Astrocyte (in vitro differentiated cells and primary cell): ENCODE data around the gene TRIP4. TPM values are rescaled to one million over a fixed set of nuclear protein-coding genes. Genes with fewer than 3 reads are reported as not detected.

Experiments used
- DNase-seq: peaks from one replicate; pipeline ENCODE4 v3.0.0-alpha.2; 2010; ENCODE audit warnings: low read depth
- FAIRE-seq: peaks from 2 replicates; lab custom pipeline; 2011; peaks lifted over from hg19 to GRCh38; lab: Jason Lieb, UNC
- H2AFZ ChIP-seq: 2 replicates; pipeline ENCODE4 v1.6.0; 2012; ENCODE audit warnings: low read depth, low read length, inconsistent platforms
- H3K27ac ChIP-seq: 2 replicates; pipeline ENCODE4 v1.5.1; 2011; ENCODE audit warnings: low read depth, low read length, inconsistent platforms
- H3K27me3 ChIP-seq: 2 replicates; pipeline ENCODE4 v1.6.0; 2011; ENCODE audit warnings: low read length, inconsistent platforms; ENCODE audit not compliant: insufficient read depth
- H3K36me3 ChIP-seq: 2 replicates; pipeline ENCODE4 v1.5.1; 2011; ENCODE audit warnings: low read length, inconsistent platforms; ENCODE audit not compliant: insufficient read depth
- H3K4me1 ChIP-seq: 2 replicates; pipeline ENCODE4 v1.5.1; 2011; ENCODE audit warnings: low read length, inconsistent platforms; ENCODE audit not compliant: insufficient read depth
- H3K4me2 ChIP-seq: 2 replicates; pipeline ENCODE4 v1.6.0; 2012; ENCODE audit warnings: low read length, inconsistent platforms
- H3K4me3 ChIP-seq: 2 replicates; pipeline ENCODE4 v1.5.1; 2011; ENCODE audit warnings: low read depth, mild to moderate bottlenecking, low read length, inconsistent platforms; ENCODE audit not compliant: insufficient read depth
- H3K79me2 ChIP-seq: 2 replicates; pipeline ENCODE4 v1.6.0; 2012; ENCODE audit warnings: mild to moderate bottlenecking, low read length, inconsistent platforms; ENCODE audit not compliant: insufficient read depth
- H3K9ac ChIP-seq: 2 replicates; pipeline ENCODE4 v1.6.0; 2012; ENCODE audit warnings: mild to moderate bottlenecking, low read length, inconsistent platforms
- H3K9me3 ChIP-seq: 2 replicates; pipeline ENCODE4 v1.5.1; 2012; ENCODE audit warnings: low read depth, mild to moderate bottlenecking, low read length, inconsistent platforms; ENCODE audit not compliant: insufficient read depth
- H4K20me1 ChIP-seq: 2 replicates; pipeline ENCODE4 v1.6.0; 2012; ENCODE audit warnings: low read length, inconsistent platforms; ENCODE audit not compliant: insufficient read depth
- H3K27ac Mint-ChIP-seq: one replicate; pipeline ENCODE4 v1.8.0; 2021; ENCODE audit warnings: mild to moderate bottlenecking, mixed read lengths; ENCODE audit not compliant: unreplicated experiment
- H3K27me3 Mint-ChIP-seq: one replicate; pipeline ENCODE4 v1.8.0; 2021; ENCODE audit warnings: low read depth, mixed read lengths; ENCODE audit not compliant: unreplicated experiment
- H3K36me3 Mint-ChIP-seq: one replicate; pipeline ENCODE4 v1.8.0; 2021; ENCODE audit warnings: low read depth, mixed read lengths; ENCODE audit not compliant: unreplicated experiment
- H3K4me1 Mint-ChIP-seq: one replicate; pipeline ENCODE4 v1.8.0; 2021; ENCODE audit warnings: low read depth, mixed read lengths; ENCODE audit not compliant: unreplicated experiment
- H3K4me3 Mint-ChIP-seq: one replicate; pipeline ENCODE4 v1.8.0; 2021; ENCODE audit warnings: mild to moderate bottlenecking, moderate library complexity, mixed read lengths; ENCODE audit not compliant: unreplicated experiment
- H3K9me3 Mint-ChIP-seq: one replicate; pipeline ENCODE4 v1.8.0; 2021; ENCODE audit warnings: mild to moderate bottlenecking, mixed read lengths; ENCODE audit not compliant: unreplicated experiment
- EZH2 ChIP-seq: IDR thresholded peaks from 2 replicates; pipeline ENCODE4 v1.6.1; 2012; ENCODE audit warnings: mild to moderate bottlenecking, low read length, inconsistent platforms; ENCODE audit not compliant: insufficient read depth
- total RNA-seq: library from RNA; stranded (reverse); gene quantifications from 2 replicates; pipeline ENCODE4 v1.2.1, GENCODE V29; 2021
- TF ChIP-seq, protein P1 (sequence below): IDR thresholded peaks from 2 replicates; pipeline ENCODE4 v1.5.1; 2011; ENCODE audit warnings: low read depth, mild to moderate bottlenecking, inconsistent platforms, low read length, moderate library complexity; ENCODE audit not compliant: insufficient read depth

TRIP4 gene
- total RNA-seq, 1 donor from 2014 or later, result 40.7 TPM

DNA sequence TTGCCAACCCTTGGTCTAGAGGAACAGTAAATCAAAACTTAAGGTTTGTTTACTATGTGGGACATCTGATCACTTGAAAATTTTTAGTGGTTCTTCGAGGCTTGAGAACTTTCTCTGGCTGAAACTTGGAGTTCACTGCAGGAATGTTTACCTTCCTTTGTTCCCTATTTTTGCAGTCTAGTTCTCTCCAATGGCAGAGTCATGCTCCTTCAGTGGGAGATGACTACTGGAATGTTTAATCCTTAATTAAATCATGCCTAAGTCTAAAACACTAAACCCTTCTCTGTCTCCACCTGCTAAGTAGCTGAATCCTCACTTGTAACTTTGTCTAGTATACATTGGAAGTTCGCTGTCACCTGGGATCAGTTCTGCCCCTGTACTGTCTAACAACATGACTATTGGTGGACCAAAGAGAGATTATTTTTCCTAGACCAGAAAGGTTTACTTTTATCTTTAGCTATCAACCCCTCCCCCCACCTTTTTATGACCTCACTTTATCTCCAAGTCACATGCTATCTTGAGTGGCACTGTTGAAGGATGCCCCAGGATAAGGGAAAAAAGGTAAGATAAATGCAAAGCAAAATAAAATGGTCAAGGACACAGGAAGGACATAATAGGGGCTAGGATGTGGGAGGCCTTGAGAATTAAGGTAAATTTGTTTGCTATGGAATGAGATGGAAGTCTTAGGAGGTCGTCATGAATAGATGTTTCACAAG is 71.6 kb downstream of the TRIP4 start:
- Mint-ChIP-seq H3K4me3 (peak overlapping the region; percentile 80), H3K36me3 (peaks cover 2% of the 10 kb centered on the region), H3K4me1 (peaks cover 28% of the 10 kb centered on the region), H3K27ac (no peak overlapping the region), H3K9me3 (no peaks in the 10 kb centered on the region), H3K27me3 (no peaks in the 10 kb centered on the region)
- Histone ChIP-seq H3K4me1 (peaks cover 26% of the 10 kb centered on the region), H3K4me3 (no peak overlapping the region), H3K4me2 (no peak overlapping the region), H3K27ac (no peak overlapping the region), H4K20me1 (peaks cover 29% of the 10 kb centered on the region), H3K27me3 (no peaks in the 10 kb centered on the region), H3K9ac (no peak overlapping the region), H3K36me3 (peaks cover 13% of the 10 kb centered on the region), H3K9me3 (no peaks in the 10 kb centered on the region), H3K79me2 (peaks cover 33% of the 10 kb centered on the region), H2AFZ (no peak overlapping the region)
- FAIRE-seq (no peak), DNase-seq (no peak)
- TF ChIP-seq EZH2, result no peak
- TF ChIP-seq, protein P1, sequence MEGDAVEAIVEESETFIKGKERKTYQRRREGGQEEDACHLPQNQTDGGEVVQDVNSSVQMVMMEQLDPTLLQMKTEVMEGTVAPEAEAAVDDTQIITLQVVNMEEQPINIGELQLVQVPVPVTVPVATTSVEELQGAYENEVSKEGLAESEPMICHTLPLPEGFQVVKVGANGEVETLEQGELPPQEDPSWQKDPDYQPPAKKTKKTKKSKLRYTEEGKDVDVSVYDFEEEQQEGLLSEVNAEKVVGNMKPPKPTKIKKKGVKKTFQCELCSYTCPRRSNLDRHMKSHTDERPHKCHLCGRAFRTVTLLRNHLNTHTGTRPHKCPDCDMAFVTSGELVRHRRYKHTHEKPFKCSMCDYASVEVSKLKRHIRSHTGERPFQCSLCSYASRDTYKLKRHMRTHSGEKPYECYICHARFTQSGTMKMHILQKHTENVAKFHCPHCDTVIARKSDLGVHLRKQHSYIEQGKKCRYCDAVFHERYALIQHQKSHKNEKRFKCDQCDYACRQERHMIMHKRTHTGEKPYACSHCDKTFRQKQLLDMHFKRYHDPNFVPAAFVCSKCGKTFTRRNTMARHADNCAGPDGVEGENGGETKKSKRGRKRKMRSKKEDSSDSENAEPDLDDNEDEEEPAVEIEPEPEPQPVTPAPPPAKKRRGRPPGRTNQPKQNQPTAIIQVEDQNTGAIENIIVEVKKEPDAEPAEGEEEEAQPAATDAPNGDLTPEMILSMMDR, result no peak

DNA sequence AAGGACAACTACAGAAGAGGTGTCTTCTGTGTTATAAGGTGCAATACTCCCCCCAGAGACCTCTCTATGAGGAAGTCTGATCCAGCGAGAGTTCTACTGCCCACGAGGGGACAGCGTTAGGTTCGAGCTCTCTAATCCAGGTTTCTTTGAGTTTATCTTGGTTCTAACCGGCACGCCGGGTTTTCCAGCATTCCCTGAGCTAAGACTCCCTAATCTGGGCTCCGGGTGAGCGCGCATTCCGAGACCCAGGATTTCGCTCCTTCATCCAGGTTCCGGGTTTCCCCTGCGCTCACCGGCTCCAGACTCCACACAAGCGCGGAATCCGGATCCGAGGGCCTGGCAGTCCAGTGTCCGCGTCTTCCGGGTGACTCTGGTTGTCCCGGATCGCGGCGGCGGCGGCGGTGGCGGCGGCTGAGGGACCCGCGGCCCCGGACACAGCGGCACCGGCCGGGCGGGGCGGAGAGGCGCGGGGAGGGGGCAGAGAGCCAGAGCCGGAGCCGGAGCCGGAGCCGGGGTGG is 72.6 kb downstream of the TRIP4 start, which contains the start of gene ZNF609:
TSS of gene ZNF609 (plus strand) at position 373 of the 518 bp plus-strand sequence. CDS start 38,842 bp downstream, outside the sequence.
- Mint-ChIP-seq H3K4me3 (peak within 1 kb of the TSS; percentile 87), H3K36me3 (peaks cover 2% of the 10 kb centered on the region), H3K27ac (peak within 1 kb of the TSS; percentile 75), H3K4me1 (peaks cover 36% of the 10 kb centered on the region), H3K27me3 (no peaks in the 10 kb centered on the region), H3K9me3 (no peaks in the 10 kb centered on the region)
- H3K4me3 ChIP-seq, result peak within 1 kb of the TSS; percentile 75
- H3K9ac ChIP-seq, result peak within 1 kb of the TSS; percentile 82
- peaks cover 40% of the 10 kb centered on the region for H4K20me1 ChIP-seq
- TF ChIP-seq, protein P1, result no peak
- TF ChIP-seq EZH2, result no peak
- peaks cover 26% of the 10 kb centered on the region for H3K4me1 ChIP-seq
- no peaks in the 10 kb centered on the region for H3K9me3 ChIP-seq
- H2AFZ ChIP-seq, result peak within 1 kb of the TSS; percentile 70
- peaks cover 44% of the 10 kb centered on the region for H3K79me2 ChIP-seq
- H3K27ac ChIP-seq, result peak within 1 kb of the TSS; percentile 48
- H3K4me2 ChIP-seq, result peak within 1 kb of the TSS; percentile 92
- H3K36me3 ChIP-seq, result peaks cover 12% of the 10 kb centered on the region
- no peaks in the 10 kb centered on the region for H3K27me3 ChIP-seq
- DNase-seq, result peak; percentile 94
- no peak for FAIRE-seq
